NCI-H226 (cell line): ENCODE data around the gene SLC12A9.

ENCODE experiments used
- DNase-seq: peaks from one replicate; pipeline ENCODE4 v3.0.0-alpha.2; 2015

The SLC12A9 gene

DNA sequence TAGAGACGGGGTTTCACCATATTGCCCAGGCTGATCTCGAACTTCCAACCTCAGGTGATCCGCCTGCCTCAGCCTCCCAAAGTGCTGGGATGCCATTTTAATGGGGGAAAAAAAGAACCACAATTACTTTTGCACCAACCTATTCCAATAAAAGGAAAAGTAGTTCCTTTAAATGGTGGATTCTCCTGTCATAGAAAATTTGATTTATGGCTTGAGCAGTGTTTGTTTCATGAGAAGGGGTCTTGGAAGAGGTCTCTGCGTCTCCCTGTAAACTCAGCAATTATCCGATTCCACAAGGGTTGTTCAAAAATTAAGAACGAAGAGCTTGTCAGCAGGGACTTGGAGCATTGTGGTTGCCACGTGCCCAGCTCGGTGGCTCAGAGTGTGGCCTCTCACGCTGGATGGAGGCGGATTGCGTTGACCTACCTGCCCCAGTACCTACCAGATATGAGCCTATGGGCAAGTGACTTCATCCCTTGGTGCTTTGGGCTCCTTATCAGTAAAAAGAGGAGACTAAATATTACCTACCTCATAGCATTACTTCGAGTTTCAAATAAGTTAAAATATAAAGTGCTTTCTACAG lies 11.8 kb downstream of the SLC12A9 start:
- no peak for DNase-seq

DNA sequence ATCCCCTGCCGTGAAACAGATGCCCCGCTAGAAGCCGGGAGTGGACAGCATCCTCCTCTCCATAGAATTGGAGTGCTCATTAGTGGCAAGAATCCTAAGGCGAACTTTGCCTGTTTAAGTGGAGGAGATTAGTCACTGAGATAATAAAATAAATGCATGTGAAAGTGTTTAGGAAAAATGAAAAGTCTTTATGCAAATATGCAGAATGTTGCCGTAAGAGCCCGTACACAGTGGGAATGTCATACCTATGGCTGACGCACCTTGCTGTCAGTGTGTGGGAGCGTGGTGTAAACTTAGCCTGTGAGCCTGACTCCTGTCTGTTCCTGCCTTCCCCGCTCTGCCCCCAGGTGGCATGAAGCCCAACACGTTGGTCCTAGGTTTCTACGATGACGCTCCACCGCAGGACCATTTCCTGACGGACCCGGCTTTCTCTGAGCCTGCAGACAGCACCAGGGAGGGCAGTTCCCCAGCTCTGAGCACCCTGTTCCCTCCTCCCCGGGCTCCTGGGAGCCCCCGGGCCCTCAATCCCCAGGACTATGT lies 12.9 kb downstream of the SLC12A9 start:
- DNase-seq = peak; percentile 98

GRCh38 chr7:100865938-100866728 lies 13.6 kb downstream of the SLC12A9 start:
- peak; percentile 94 for DNase-seq

DNA sequence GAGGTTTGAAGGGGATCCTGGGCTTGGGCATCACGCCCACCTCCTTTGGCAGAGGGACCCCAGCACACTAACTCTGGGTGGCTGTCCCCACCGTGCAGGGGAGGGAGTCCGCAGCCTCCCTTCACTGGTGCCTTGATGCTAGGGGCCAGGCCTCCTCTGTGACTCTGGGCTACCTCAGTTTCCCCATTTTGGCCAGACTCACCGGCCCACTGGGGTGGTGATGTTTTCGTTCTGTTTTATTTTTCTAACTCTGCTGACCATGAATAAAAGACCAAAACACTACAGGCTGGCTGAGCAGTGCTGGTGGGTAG lies 14.2 kb downstream of the SLC12A9 start:
- DNase-seq = no peak

DNA sequence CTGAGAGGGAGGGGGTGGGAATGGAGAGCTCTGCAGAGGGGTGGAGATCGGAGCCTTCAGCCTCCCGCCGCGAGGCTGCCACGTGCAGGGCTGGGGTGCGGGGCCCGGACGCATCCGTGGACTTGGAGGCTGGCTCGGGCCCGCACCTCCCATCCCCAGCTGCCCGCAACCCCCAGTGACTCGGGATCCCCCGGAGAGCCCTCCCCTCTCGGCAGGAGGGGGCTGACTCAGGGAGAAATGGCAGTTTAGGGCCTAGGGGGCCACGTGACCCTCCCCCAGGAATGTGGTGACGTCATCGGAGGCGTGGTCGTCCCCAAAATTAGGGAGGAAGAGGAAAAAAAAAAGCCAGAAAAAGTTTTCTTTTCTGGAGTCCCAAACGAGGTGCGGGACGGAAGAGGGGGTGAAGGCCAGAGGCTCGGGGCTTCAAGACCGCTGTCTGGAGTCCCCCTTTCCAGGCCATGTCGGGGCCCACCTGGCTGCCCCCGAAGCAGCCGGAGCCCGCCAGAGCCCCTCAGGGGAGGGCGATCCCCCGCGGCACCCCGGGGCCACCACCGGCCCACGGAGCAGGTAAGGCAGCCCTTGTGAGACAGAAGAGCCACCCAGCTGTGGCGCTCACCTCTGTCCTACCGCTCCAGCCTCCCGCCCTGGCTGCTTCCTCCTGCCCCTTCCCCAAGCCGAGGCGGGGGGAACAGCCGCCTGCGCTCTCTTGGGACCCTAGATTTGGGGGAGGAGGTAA lies 14.7 kb downstream of the SLC12A9 start, which contains the start of gene TRIP6:
Gene TRIP6 (plus strand): TSS at position 348 of the 736 bp plus-strand sequence. CDS start 111 bp downstream, at position 459.
- DNase-seq = peak; percentile 97

- DNase-seq = no peak
Measured at GRCh38 chr7:100867776-100868485, 15.4 kb downstream of the SLC12A9 start.

DNA sequence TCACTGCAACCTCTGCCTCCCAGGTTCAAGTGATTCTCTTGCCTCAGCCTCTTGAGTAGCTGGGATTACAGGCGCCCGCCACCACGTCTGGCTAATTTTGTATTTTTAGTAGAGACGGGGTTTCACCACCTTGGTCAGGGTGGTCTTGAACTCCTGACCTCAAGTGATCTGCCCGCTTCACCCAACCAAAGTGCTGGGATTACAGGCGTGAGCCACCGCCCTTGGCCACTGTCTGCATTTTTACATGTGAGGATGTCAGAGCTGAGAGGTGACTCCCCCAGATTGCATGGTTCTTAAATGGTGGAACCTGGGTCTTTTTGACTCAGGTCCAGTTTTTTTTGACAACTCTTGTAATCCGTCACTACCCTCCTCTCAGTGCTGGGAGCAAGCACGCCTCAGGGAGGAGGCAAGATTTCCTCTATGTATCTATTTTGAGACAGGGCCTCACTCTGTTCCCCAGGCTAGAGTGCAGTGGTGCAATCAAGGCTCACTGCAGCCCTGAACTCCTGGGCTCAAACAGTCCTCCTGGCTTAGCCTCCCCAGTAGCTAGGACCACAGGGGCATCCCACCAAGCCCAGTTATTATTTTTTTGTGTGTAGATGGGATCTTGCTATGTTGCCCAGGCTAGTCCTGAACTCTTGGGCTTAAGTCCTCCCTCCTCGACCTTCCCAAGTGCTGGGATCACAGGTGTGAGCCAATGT lies 21.2 kb downstream of the SLC12A9 start:
- no peak for DNase-seq

GRCh38 chr7:100874300-100874576 lies 21.7 kb downstream of the SLC12A9 start:
- DNase-seq = no peak

- DNase-seq = peak; percentile 94
Measured at GRCh38 chr7:100874577-100875355, 22.3 kb downstream of the SLC12A9 start, which contains the start of gene SRRT. SRRT (plus strand) TSS chr7:100875103; CDS start chr7:100875591, 488 bp downstream.

DNA sequence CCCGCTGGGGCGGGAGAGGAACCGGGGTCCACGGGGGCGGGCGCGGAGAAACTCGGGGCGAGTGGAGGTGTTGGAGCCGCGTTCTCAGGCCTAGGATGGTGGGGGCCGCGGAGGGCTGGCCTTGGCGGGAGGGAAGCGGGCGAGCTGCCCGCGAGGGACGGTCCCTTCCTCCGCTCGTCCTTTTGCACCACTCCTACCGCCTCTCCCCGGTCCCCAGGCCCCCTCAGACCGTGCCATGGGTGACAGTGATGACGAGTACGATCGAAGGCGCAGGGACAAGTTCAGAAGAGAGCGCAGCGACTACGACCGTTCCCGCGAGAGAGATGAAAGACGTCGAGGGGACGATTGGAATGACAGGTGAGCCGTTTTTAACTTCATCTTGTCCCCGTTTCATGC lies 22.8 kb downstream of the SLC12A9 start:
- no peak for DNase-seq

- no peak for DNase-seq
Measured at GRCh38 chr7:100878013-100878412, 25.5 kb downstream of the SLC12A9 start.

GRCh38 chr7:100878685-100879084 lies 26.2 kb downstream of the SLC12A9 start:
- DNase-seq = no peak

DNA sequence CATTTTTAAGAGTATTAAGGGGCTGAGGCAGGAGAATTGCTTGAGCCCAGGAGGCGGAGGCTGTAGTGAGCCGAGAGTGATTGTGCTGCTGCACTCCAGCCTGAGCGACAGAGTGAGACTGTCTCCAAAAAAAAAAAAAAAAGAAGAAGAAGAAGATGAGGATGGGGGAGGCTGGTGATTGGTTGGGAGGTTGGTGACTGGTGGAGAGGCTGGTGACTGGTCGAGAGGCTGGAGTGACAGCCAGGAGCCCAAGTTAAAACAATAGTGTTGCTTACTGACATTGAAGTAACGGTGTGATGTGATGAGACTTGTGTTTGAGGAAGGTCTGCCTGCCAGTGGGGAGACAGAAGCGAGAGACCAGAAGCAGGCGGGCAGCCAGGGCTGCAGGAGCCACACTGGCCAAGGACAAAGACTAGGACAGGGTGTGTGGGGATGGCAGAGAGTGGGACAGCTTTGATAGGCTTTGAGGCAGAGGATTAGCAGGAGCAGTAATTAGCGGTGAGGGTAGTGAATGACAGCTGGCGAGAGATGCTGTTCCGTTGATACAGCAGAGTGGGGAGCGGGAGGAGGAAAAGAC lies 27.3 kb downstream of the SLC12A9 start:
- no peak for DNase-seq

- no peak for DNase-seq
Measured at GRCh38 chr7:100880645-100881044, 28.1 kb downstream of the SLC12A9 start.

- no peak for DNase-seq
Measured at GRCh38 chr7:100881136-100881535, 28.6 kb downstream of the SLC12A9 start.

- DNase-seq = no peak
Measured at GRCh38 chr7:100882201-100882600, 29.7 kb downstream of the SLC12A9 start.

DNA sequence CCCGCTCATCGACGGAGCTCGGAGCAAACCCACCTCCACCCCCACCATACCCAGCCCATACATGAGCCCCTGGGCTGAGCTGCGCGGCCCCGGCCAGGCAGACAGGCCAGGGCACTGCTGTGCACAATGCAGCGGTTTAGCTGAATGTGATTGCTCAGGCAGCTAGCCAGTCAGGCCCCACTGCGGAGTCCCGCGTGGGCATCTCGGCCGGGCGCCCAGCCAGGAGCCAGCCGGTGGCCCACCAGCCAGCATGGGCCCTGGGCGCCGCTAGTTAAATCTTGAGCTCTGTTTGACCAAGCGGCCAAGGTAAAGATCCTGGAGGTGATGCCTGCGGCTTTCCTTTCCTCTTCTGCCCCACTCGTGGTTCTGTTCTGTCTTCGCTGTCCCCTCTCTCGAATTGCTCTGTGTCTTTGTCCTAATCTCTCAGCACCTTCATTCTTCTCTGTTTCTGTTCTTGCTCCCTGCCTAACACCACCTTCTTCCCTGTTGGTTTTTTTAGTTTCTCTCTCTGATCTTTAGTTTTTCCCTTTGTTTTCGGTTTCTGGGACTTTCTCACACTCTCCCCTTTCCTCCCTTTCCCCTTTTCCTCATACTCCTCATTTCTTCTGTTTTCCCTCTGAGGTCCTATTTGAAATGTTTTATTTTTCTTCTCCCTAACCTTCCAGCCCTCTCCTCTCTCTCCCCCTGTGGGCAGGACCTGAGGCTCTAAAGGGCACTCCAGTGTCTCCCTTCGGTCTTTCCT lies 30.4 kb downstream of the SLC12A9 start:
- no peak for DNase-seq

DNA sequence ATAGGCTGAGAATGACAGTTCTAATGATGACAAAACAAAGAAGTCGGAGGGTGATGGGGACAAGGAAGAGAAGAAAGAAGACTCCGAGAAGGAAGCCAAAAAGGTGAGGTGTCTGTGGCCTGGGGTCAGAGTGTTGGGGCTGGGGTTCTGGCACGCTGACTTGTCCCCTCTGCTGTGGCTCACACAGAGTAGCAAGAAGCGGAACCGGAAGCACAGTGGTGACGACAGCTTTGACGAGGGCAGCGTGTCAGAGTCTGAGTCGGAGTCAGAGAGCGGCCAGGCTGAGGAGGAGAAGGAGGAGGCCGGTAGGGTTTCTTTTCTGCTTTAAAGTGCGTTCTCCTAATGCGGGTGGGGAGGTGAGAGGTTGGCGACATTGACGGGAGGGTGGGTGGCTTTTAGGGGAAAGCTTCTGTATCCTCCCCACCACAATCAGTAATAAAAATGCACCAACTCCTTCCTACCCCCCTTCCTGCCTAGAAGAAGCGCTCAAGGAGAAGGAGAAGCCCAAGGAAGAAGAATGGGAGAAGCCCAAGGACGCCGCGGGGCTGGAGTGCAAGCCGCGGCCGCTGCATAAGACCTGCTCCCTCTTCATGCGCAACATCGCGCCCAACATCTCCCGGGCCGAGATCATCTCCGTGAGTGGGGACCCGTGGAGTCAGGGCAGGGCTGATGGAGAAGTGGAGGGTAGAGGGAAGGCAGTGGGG lies 32.4 kb downstream of the SLC12A9 start:
- no peak for DNase-seq

GRCh38 chr7:100885440-100886141 lies 33.1 kb downstream of the SLC12A9 start:
- no peak for DNase-seq
